GM12878 (cell line): ENCODE results near the gene THBS3. TPM values are rescaled to one million over a fixed set of nuclear protein-coding genes. Genes with fewer than 3 reads are reported as not detected.

Experiments used
- ATAC-seq: fragments of 200-7000 bp; cut with Tn5 transposase; 3 replicates; pipeline ENCODE4 v1.9.1; 2020; ENCODE audit warnings: mild to moderate bottlenecking, moderate library complexity
- BruUV-seq: library from RNA; stranded (reverse); fragments of 400-500 nt; replicated peaks from 2 replicates; lab custom pipeline; 2021; lab: Mats Ljungman, UMichigan
- CTCF ChIA-PET: fragments of 300-600 bp; sonication (Branson Sonifier 250); formaldehyde crosslinking; extraction: SDS; loops from one replicate; lab custom pipeline; 2021; ENCODE audit warnings: inconsistent platforms; lab: Yijun Ruan, JAX
- POLR2A ChIA-PET: fragments of 350-600 bp; formaldehyde crosslinking; extraction: SDS; loops from one replicate; lab custom pipeline; 2021; ENCODE audit warnings: inconsistent platforms; lab: Charles Lee
- RAD21 ChIA-PET: fragments of 300-600 bp; sonication (Branson Sonifier 250); formaldehyde crosslinking; loops from one replicate; lab custom pipeline; 2023; ENCODE audit warnings: antibody characterized with exemption; ENCODE audit not compliant: unreplicated experiment; lab: Charles Lee
- SMC1A ChIA-PET: fragments of 300-600 bp; sonication (Branson Sonifier 250); formaldehyde crosslinking; loops from one replicate; lab custom pipeline; 2023; ENCODE audit not compliant: unreplicated experiment, uncharacterized antibody; lab: Charles Lee
- DNase-seq: peaks from one replicate; pipeline ENCODE4 v3.0.0-alpha.2; 2011; ENCODE audit warnings: low read depth, low spot score
- FAIRE-seq: peaks from 3 replicates; lab custom pipeline; 2011; peaks lifted over from hg19 to GRCh38; lab: Jason Lieb, UNC
- H2AFZ ChIP-seq: 2 replicates; pipeline ENCODE4 v1.6.0; 2011; ENCODE audit warnings: low read depth, low read length, control low read depth; ENCODE audit not compliant: control insufficient read depth
- H3K27ac ChIP-seq: 2 replicates; pipeline ENCODE4 v1.5.1; 2011; ENCODE audit warnings: control low read depth; ENCODE audit not compliant: control insufficient read depth, insufficient read depth
- H3K27me3 ChIP-seq, 2 experiments: replicated peaks in 1 of 2; 2 replicates each; pipeline versions ENCODE4 v1.6.0 to v1.6.1; 2011; ENCODE audit warnings: low read length in 1 of 2; ENCODE audit not compliant: control insufficient read depth in 2 of 2, insufficient read depth in 2 of 2
- H3K36me3 ChIP-seq, 2 experiments: 2 replicates each; pipeline ENCODE4 v1.5.1; 2011; ENCODE audit warnings: low read length in 1 of 2; ENCODE audit not compliant: control insufficient read depth in 2 of 2, insufficient read depth in 2 of 2
- H3K4me1 ChIP-seq: 2 replicates; pipeline ENCODE4 v1.6.1; 2011; ENCODE audit warnings: mild to moderate bottlenecking, low read length, moderate library complexity, mixed read lengths; ENCODE audit not compliant: control insufficient read depth, insufficient read depth
- H3K4me2 ChIP-seq: 2 replicates; pipeline ENCODE4 v1.6.0; 2011; ENCODE audit warnings: control low read depth; ENCODE audit not compliant: control insufficient read depth, insufficient read depth
- H3K4me3 ChIP-seq: fragments of 200-600 bp; sonication (generic); 2 replicates; pipeline ENCODE4 v1.5.1; 2016
- H3K79me2 ChIP-seq: 2 replicates; pipeline ENCODE4 v1.6.0; 2011; ENCODE audit warnings: low read length; ENCODE audit not compliant: control insufficient read depth, insufficient read depth
- H3K9ac ChIP-seq: 2 replicates; pipeline ENCODE4 v1.8.0; 2011; ENCODE audit warnings: low read length, control low read depth, mixed read lengths; ENCODE audit not compliant: control insufficient read depth, insufficient read depth
- H3K9me3 ChIP-seq: replicated peaks from 3 replicates; pipeline ENCODE4 v1.5.1; 2011; ENCODE audit warnings: mild to moderate bottlenecking, low read length; ENCODE audit not compliant: control insufficient read depth, insufficient read depth
- H4K20me1 ChIP-seq: 2 replicates; pipeline ENCODE4 v1.6.0; 2011; ENCODE audit not compliant: control insufficient read depth, insufficient read depth
- BACH1 ChIP-seq: fragments of 450-650 bp; IDR thresholded peaks from 2 replicates; pipeline ENCODE4 v1.6.1; 2017; ENCODE audit warnings: mild to moderate bottlenecking, borderline replicate concordance
- BCLAF1 ChIP-seq: fragments of 450-650 bp; IDR thresholded peaks from 2 replicates; pipeline ENCODE4 v1.6.1; 2017; ENCODE audit warnings: antibody characterized with exemption, mild to moderate bottlenecking, moderate library complexity
- MYC ChIP-seq: IDR thresholded peaks from 2 replicates; pipeline ENCODE4 v1.6.1; 2011; ENCODE audit warnings: mild to moderate bottlenecking, low read length, moderate library complexity, inconsistent platforms; ENCODE audit not compliant: insufficient read depth, insufficient replicate concordance, insufficient read length, severe bottlenecking
- POLR2AphosphoS5 ChIP-seq: IDR thresholded peaks from 2 replicates; pipeline ENCODE4 v1.6.1; 2011; ENCODE audit warnings: mild to moderate bottlenecking, low read length, inconsistent platforms
- TARDBP ChIP-seq: IDR thresholded peaks from 2 replicates; pipeline ENCODE4 v1.6.1; 2016; ENCODE audit warnings: borderline replicate concordance
- TCF7 ChIP-seq: IDR thresholded peaks from 2 replicates; pipeline ENCODE4 v1.6.1; 2014; ENCODE audit warnings: antibody characterized with exemption, borderline replicate concordance
- ZNF207 ChIP-seq: fragments of 450-650 bp; IDR thresholded peaks from 2 replicates; pipeline ENCODE4 v1.6.1; 2014; ENCODE audit warnings: antibody characterized with exemption, mild to moderate bottlenecking, borderline replicate concordance
- ZNF592 ChIP-seq: fragments of 450-650 bp; IDR thresholded peaks from 2 replicates; pipeline ENCODE4 v1.6.1; 2017; ENCODE audit warnings: mild to moderate bottlenecking, moderate library complexity
- WGBS: methylation state at CpG from one replicate; pipeline ENCODE4 v1.1.6; 2016; ENCODE audit warnings: low lambda C conversion rate; ENCODE audit not compliant: insufficient replicate concordance, insufficient coverage; ENCODE audit errors: missing lambda C conversion rate; 5-methylcytosine and 5-hydroxymethylcytosine counted together
- in situ Hi-C: fragments of 300-500 bp; cut with MboI; formaldehyde crosslinking; loops from 9 replicates; pipeline ENCODE4 v1.14.3; 2018; ENCODE audit warnings: mixed read lengths
- intact Hi-C: fragments of 100-400 bp; cut with micrococcal nuclease; formaldehyde crosslinking; loops from one replicate; pipeline ENCODE4 v1.14.2; 2022; ENCODE audit not compliant: unreplicated experiment
- polyA plus RNA-seq, 11 experiments: library from polyadenylated mRNA; depleted of rRNA in 4 of 11; unstranded in 6 of 11; stranded (reverse) in 5 of 11; fragments of >200 nt; fragmentation: Nextera tagmentation in 4 of 11; fragmentation: Illumina TruSeq in 1 of 11; extraction: Ambion mirVana in 4 of 11; extraction: Trizol in 1 of 11; gene quantifications; 1 replicate in 1 of 11; 2 replicates in 10 of 11; pipeline versions ENCODE4 v1.2.1 to v1.2.3, GENCODE V29; 2011 to 2016; ENCODE audit warnings: inconsistent platforms in 2 of 11, missing spikeins in 2 of 11, low read depth in 1 of 11
- total RNA-seq, 4 experiments: library from RNA; depleted of rRNA in 3 of 4; stranded (reverse); fragments of >200 nt in 3 of 4; fragmentation: Illumina TruSeq in 1 of 4; extraction: Trizol in 1 of 4; gene quantifications; 2 replicates each; pipeline versions ENCODE4 v1.2.1 to v1.2.3, GENCODE V29; 2013 to 2021

The THBS3 gene
- total and polyA plus RNA-seq, 10 of the 15 experiments (the other 5 are each of a cell fraction or from before 2014, with no cell fraction given), result 0.66 to 3.6 (median 2.0) TPM

- no peak for TF ChIP-seq MYC
- no peak for TF ChIP-seq ZNF207
- TF ChIP-seq TARDBP, result no peak
- no peak for TF ChIP-seq BACH1
- TF ChIP-seq POLR2AphosphoS5, result no peak
Observed at GRCh38 chr1:155177192-155177917, 30.3 kb downstream of the THBS3 start (continued).

- no peaks in the 10 kb centered on the region; the same call in 2 of the 3 replicates for H3K9me3 ChIP-seq
- 63% methylated on average over 8 of the region's 8 CpGs for WGBS
- ATAC-seq (peak; percentile 69), DNase-seq (no peak), FAIRE-seq (peak; percentile 99)
- no peak overlapping the region for H3K27ac ChIP-seq
- no TSS peak for BruUV-seq
- intact Hi-C loops (loop anchor here (1.0 kb wide), 1 partner anchor 50 kb away; no protein-coding TSS in a partner anchor), in situ Hi-C loops (no loop called here)
- SMC1A ChIA-PET, result interaction anchor here (0.5 to 4.7 kb wide), 7 partner anchors 9 to 87 kb away, joined by 3 to 46 read pairs (median 12); partner anchors contain the start of genes MTX1 and THBS3
- no peak overlapping the region for H3K4me3 ChIP-seq
- H3K9ac ChIP-seq, result no peak overlapping the region
- H3K4me1 ChIP-seq, result peaks cover 26% of the 10 kb centered on the region
- RAD21 ChIA-PET, result interaction anchor here (1.0 to 4.8 kb wide), 6 partner anchors 17 to 85 kb away, joined by 3 to 77 read pairs (median 8); no protein-coding TSS in a partner anchor
- no peaks in the 10 kb centered on the region for H3K36me3 ChIP-seq
- no peak overlapping the region for H3K4me2 ChIP-seq
- no peaks in the 10 kb centered on the region for H4K20me1 ChIP-seq
- H3K79me2 ChIP-seq, result peaks cover 12% of the 10 kb centered on the region
- no peak overlapping the region; the same call in 1 of the 2 replicates for H2AFZ ChIP-seq
- POLR2A ChIA-PET, result interaction anchor here (0.6 to 7.4 kb wide), 5 partner anchors 9 to 49 kb away, joined by 3 to 77 read pairs (median 6); no protein-coding TSS in a partner anchor
- H3K27me3 ChIP-seq, result no peaks in the 10 kb centered on the region
- CTCF ChIA-PET, result interaction anchor here (0.6 to 9.7 kb wide), 12 partner anchors 9 to 555 kb away, joined by 3 to 244 read pairs (median 10); partner anchors contain the start of gene THBS3
- TF ChIP-seq BCLAF1 (no peak), ZNF592 (0 out of 2 replicates have a peak, but pooled peaks have one; percentile 42), TCF7 (no peak)
Observed at GRCh38 chr1:155176544-155177071, 31.1 kb downstream of the THBS3 start.
